Breast epithelium (tissue), 4 donors: ENCODE measurements around the gene ARHGAP15. TPM values are rescaled to one million over a fixed set of nuclear protein-coding genes. Genes with fewer than 3 reads are reported as not detected.

Experiments used
- DNase-seq, 2 donors: peaks; one replicate each; pipeline ENCODE4 v3.0.0-alpha.2; 2019; ENCODE audit warnings: low spot score in 2 of 2
- H3K27ac ChIP-seq, 2 donors: fragments of 200-600 bp; sonication (generic) in 1 of 2; one replicate each; pipeline ENCODE4 v1.5.1; 2016 to 2019; ENCODE audit warnings: mild to moderate bottlenecking in 1 of 2
- H3K27me3 ChIP-seq, 2 donors: fragments of 200-600 bp; sonication (generic) in 1 of 2; one replicate each; pipeline versions ENCODE4 v1.5.1 to v1.6.0; 2017 to 2019; ENCODE audit warnings: control low read depth in 1 of 2, mild to moderate bottlenecking in 1 of 2
- H3K36me3 ChIP-seq: fragments of 200-600 bp; one replicate; pipeline ENCODE4 v1.5.1; 2019
- H3K4me1 ChIP-seq, 2 donors: fragments of 200-600 bp; sonication (generic); one replicate each; pipeline ENCODE4 v1.5.1; 2016 to 2019; ENCODE audit warnings: control low read depth in 1 of 2
- H3K4me3 ChIP-seq, 3 donors: fragments of 200-600 bp; sonication (generic); 1 replicate in 2 of 3; 2 replicates in 1 of 3; pipeline ENCODE4 v1.5.1; 2016 to 2019; ENCODE audit warnings: mild to moderate bottlenecking in 3 of 3, moderate library complexity in 2 of 3
- H3K9me3 ChIP-seq, 2 donors: fragments of 200-600 bp; sonication (generic) in 1 of 2; one replicate each; pipeline ENCODE4 v1.5.1; 2016 to 2019; ENCODE audit warnings: control low read depth in 1 of 2
- POLR2A ChIP-seq: fragments of 450-650 bp; IDR thresholded peaks from one replicate; pipeline ENCODE4 v1.6.1; 2016; ENCODE audit warnings: antibody characterized with exemption, mild to moderate bottlenecking, moderate library complexity
- POLR2AphosphoS5 ChIP-seq, 3 donors: sonication (generic); formaldehyde crosslinking; IDR thresholded peaks; one replicate each; pipeline ENCODE4 v1.6.1; 2017; ENCODE audit warnings: antibody characterized with exemption in 3 of 3
- intact Hi-C: fragments of 100-400 bp; cut with DNase I; formaldehyde crosslinking; loops from one replicate; pipeline ENCODE4 v1.15.1; 2023; ENCODE audit warnings: low total_unique reads
- total RNA-seq, 3 donors: library from RNA; depleted of rRNA; stranded (reverse); fragments of >200 nt; gene quantifications; one replicate each; pipeline ENCODE4 v1.1.0, GENCODE V29; 2016
- TF ChIP-seq, protein P1 (sequence below), 3 donors: fragments of 450-650 bp; IDR thresholded peaks; one replicate each; pipeline ENCODE4 v1.5.1; 2016 to 2017; ENCODE audit warnings: antibody characterized with exemption in 3 of 3, mild to moderate bottlenecking in 3 of 3, moderate library complexity in 3 of 3

The ARHGAP15 gene
- total RNA-seq, 3 donors from 2014 or later: 8.9 to 13.4 (median 10.7) TPM

DNA sequence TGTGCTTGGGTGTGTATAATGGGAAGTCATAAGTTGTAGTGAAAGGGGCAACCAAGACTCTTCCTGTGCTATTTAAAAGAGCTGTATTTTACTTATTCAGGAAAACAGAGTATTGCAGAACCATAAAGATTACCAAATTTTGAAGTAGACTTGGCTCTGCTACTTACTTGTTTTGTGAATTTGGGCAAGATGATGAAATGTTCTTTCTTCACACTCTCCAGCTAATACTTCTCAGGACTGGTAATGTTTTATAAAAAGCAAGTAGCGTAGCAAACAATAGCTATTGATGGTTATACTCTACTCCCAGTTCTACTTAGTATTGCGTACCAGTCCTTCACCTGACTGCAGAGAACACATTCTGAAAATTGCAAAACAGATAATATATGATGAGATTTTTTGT, 374.1 kb downstream of the ARHGAP15 start:
- Histone ChIP-seq H3K4me1 (no peaks in the 10 kb centered on the region), H3K4me3 (no peak overlapping the region), H3K36me3 (no peaks in the 10 kb centered on the region), H3K9me3 (no peaks in the 10 kb centered on the region), H3K27ac (no peak overlapping the region), H3K27me3 (no peaks in the 10 kb centered on the region)
- TF ChIP-seq, protein P1, sequence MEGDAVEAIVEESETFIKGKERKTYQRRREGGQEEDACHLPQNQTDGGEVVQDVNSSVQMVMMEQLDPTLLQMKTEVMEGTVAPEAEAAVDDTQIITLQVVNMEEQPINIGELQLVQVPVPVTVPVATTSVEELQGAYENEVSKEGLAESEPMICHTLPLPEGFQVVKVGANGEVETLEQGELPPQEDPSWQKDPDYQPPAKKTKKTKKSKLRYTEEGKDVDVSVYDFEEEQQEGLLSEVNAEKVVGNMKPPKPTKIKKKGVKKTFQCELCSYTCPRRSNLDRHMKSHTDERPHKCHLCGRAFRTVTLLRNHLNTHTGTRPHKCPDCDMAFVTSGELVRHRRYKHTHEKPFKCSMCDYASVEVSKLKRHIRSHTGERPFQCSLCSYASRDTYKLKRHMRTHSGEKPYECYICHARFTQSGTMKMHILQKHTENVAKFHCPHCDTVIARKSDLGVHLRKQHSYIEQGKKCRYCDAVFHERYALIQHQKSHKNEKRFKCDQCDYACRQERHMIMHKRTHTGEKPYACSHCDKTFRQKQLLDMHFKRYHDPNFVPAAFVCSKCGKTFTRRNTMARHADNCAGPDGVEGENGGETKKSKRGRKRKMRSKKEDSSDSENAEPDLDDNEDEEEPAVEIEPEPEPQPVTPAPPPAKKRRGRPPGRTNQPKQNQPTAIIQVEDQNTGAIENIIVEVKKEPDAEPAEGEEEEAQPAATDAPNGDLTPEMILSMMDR (IDR thresholded peaks at IDR 0.05): no peak
- TF ChIP-seq POLR2A (no peak), POLR2AphosphoS5 (IDR thresholded peaks at IDR 0.05) (no peak)
- intact Hi-C loops: no loop called here
- no peak for DNase-seq

DNA sequence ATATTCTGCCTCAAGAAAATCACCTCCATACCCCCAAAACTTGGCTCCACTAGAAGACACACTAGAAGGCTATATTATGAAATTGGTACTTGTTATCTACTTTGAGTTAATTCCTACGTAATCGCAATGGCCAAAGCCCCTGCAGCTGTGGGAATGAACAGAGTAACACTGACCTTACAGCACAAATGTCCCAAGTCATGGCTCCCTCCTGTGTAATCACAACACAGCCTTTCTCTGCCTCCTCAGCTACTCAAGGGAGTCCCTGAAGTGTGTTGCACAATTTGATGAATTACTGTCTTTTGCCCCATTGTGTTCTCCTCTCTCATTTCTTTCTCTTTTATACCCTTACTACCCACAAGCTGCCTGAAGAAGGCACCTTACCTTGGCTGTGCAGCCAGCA, 375.2 kb downstream of the ARHGAP15 start:
- DNase-seq: no peak
- no peak overlapping the region for H3K27ac ChIP-seq
- no peaks in the 10 kb centered on the region for H3K36me3 ChIP-seq
- H3K4me1 ChIP-seq: no peaks in the 10 kb centered on the region
- intact Hi-C loops: no loop called here
- no peaks in the 10 kb centered on the region for H3K27me3 ChIP-seq
- TF ChIP-seq, protein P1 (IDR thresholded peaks at IDR 0.05): no peak
- TF ChIP-seq POLR2AphosphoS5 (IDR thresholded peaks at IDR 0.05) (no peak), POLR2A (no peak)
- no peak overlapping the region for H3K4me3 ChIP-seq
- H3K9me3 ChIP-seq: no peaks in the 10 kb centered on the region

DNA sequence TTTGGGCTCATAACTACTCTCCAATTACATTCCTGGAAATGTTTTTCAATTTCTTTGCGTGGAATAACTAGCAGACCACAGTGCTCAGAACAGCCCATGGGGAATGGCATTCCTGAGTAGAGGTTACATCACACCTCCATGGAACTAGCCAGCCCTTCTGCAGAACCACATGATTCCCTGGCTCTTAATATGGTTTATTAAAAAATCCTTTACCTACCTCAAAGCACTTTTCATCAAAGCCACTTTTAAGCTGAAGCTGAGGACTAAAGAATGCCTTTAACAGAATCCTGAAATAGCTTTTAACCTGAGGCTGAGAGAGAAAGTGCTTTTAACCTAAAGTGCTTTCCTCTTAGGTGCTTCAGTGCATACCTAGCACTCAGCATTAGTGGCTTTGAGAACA, 376.3 kb downstream of the ARHGAP15 start:
- DNase-seq: peak in 1 of 2 donors; percentile 53
- no peak overlapping the region for H3K4me3 ChIP-seq
- no peaks in the 10 kb centered on the region for H3K36me3 ChIP-seq
- H3K27ac ChIP-seq: no peak overlapping the region
- TF ChIP-seq POLR2A: no peak
- TF ChIP-seq, protein P1 (IDR thresholded peaks at IDR 0.05): no peak
- no peak for TF ChIP-seq POLR2AphosphoS5 (IDR thresholded peaks at IDR 0.05)
- no peaks in the 10 kb centered on the region for H3K9me3 ChIP-seq
- intact Hi-C loops: no loop called here
- no peaks in the 10 kb centered on the region for H3K27me3 ChIP-seq
- H3K4me1 ChIP-seq: no peaks in the 10 kb centered on the region

DNA sequence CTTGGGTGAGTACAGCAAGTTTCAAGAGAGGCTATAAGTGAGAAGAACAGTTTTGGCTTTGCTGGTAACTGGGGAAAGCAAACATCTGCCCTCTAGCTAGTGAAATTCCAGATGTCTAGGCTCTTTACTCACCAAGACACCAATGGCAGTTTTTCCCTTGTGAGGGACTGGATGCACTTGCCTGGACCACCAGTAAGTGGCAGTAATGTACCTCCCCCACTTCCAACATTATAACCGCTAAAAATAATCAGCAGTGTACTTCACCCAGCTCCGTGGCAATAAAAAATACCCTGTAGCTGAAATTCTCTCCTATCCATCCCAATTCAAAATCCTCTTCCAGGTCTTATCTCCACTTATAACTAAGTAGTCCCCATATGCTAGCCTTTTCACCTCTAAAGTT, 383.9 kb downstream of the ARHGAP15 start:
- H3K9me3 ChIP-seq: no peaks in the 10 kb centered on the region
- no peak overlapping the region for H3K4me3 ChIP-seq
- no peak for TF ChIP-seq POLR2A
- TF ChIP-seq, protein P1 (IDR thresholded peaks at IDR 0.05): peak in 2 of 3 donors; percentile 34 to 61
- H3K36me3 ChIP-seq: no peaks in the 10 kb centered on the region
- H3K4me1 ChIP-seq: no peaks in the 10 kb centered on the region
- no peaks in the 10 kb centered on the region for H3K27me3 ChIP-seq
- intact Hi-C loops: no loop called here
- no peak overlapping the region for H3K27ac ChIP-seq
- DNase-seq: no peak

DNA sequence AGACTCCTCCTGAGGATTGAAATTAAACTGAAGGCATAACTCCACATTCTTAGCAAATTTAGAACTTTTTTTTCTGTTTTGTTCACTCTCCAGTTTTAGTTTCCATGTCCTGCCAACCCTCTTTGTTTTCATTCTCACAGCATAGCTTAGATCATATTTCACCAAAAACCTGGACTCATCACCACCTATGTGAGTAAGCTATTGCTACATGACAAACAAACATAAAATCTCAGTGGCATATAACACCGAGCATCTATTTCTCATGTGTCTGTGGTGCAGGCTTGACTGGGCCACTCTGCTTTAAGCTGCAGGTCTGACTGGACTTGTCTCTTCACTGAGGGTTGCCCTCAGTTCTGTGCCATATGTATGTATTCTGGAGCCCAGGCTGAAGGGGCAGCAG, 385.2 kb downstream of the ARHGAP15 start:
- Histone ChIP-seq H3K36me3 (no peaks in the 10 kb centered on the region), H3K27me3 (no peaks in the 10 kb centered on the region), H3K9me3 (no peaks in the 10 kb centered on the region), H3K27ac (no peak overlapping the region), H3K4me3 (no peak overlapping the region), H3K4me1 (no peaks in the 10 kb centered on the region)
- DNase-seq: no peak
- intact Hi-C loops: no loop called here
- TF ChIP-seq POLR2AphosphoS5 (IDR thresholded peaks at IDR 0.05) (no peak), POLR2A (no peak)
- TF ChIP-seq, protein P1 (IDR thresholded peaks at IDR 0.05): no peak
